Mesodermal cell (in vitro differentiated cells): ENCODE data around the gene RELB.
A peak's percentile ranks its signal among the peaks of the same experiment; 100 is the strongest.

Experiments used
- H3K27ac ChIP-seq: 2 replicates; pipeline ENCODE4 v1.7.0; 2013; ENCODE audit warnings: mild to moderate bottlenecking, low read depth, low read length, moderate library complexity; ENCODE audit not compliant: severe bottlenecking
- H3K36me3 ChIP-seq: 2 replicates; pipeline ENCODE4 v1.7.1; 2013; ENCODE audit warnings: mild to moderate bottlenecking, low read length, moderate library complexity; ENCODE audit not compliant: control insufficient read depth, insufficient read depth
- H3K4me1 ChIP-seq: one replicate; pipeline ENCODE4 v1.7.1; 2013; ENCODE audit warnings: mild to moderate bottlenecking, low read length; ENCODE audit not compliant: insufficient read depth, control insufficient read depth, poor library complexity, severe bottlenecking
- H3K4me3 ChIP-seq: 2 replicates; pipeline ENCODE4 v1.7.0; 2013; ENCODE audit warnings: low read length, control low read depth, mild to moderate bottlenecking; ENCODE audit not compliant: insufficient read depth, poor library complexity, severe bottlenecking; ENCODE audit errors: extremely low read depth
- H3K9me3 ChIP-seq: 2 replicates; pipeline ENCODE4 v1.7.1; 2013; ENCODE audit warnings: mild to moderate bottlenecking, low read length, moderate library complexity; ENCODE audit not compliant: control insufficient read depth
- WGBS, 2 experiments: methylation state at CpG; one replicate each; pipeline ENCODE4 v1.1.5; 2013; ENCODE audit warnings: missing lambda C conversion rate in 2 of 2; ENCODE audit not compliant: insufficient coverage in 2 of 2; 5-methylcytosine and 5-hydroxymethylcytosine counted together

RELB gene

GRCh38 chr19:45074744-45075300, 73.6 kb downstream of the RELB start:
- Histone ChIP-seq H3K4me3 (peak overlapping the region; percentile 19), H3K36me3 (peaks cover 21% of the 10 kb centered on the region), H3K4me1 (peaks cover 5% of the 10 kb centered on the region), H3K9me3 (no peaks in the 10 kb centered on the region), H3K27ac (peak overlapping the region; percentile 24)
- 36 to 39% methylated on average over 7 to 11 of the region's 11 CpGs for WGBS, 2 experiments

- H3K27ac ChIP-seq = peak overlapping the region; percentile 24
- H3K4me1 ChIP-seq = peaks cover 10% of the 10 kb centered on the region
- H3K36me3 ChIP-seq = peaks cover 15% of the 10 kb centered on the region
- 2 to 5% methylated on average over 17 to 19 of the region's 26 CpGs for WGBS, 2 experiments
- H3K9me3 ChIP-seq = no peaks in the 10 kb centered on the region
- H3K4me3 ChIP-seq = peak overlapping the region; percentile 45
Observed at GRCh38 chr19:45075301-45076028, 74.2 kb downstream of the RELB start.

GRCh38 chr19:45076029-45076850, 75.0 kb downstream of the RELB start, which contains the start of gene ZNF296:
Gene ZNF296, minus strand, starts transcription at chr19:45076478. Its CDS starts 105 bp downstream, at chr19:45076373.
- peaks cover 13% of the 10 kb centered on the region for H3K36me3 ChIP-seq
- peaks cover 12% of the 10 kb centered on the region for H3K4me1 ChIP-seq
- WGBS, 2 experiments = 1 to 2% methylated on average over 64 to 73 of the region's 81 CpGs
- H3K9me3 ChIP-seq = no peaks in the 10 kb centered on the region
- H3K4me3 ChIP-seq = peak within 1 kb of the TSS; percentile 45
- no peak within 1 kb of the TSS for H3K27ac ChIP-seq

- Histone ChIP-seq H3K4me1 (peaks cover 12% of the 10 kb centered on the region), H3K36me3 (peaks cover 14% of the 10 kb centered on the region), H3K27ac (no peak overlapping the region), H3K9me3 (no peaks in the 10 kb centered on the region), H3K4me3 (peak overlapping the region; percentile 45)
- WGBS, 2 experiments = 77 to 81% methylated on average over 11 to 14 of the region's 15 CpGs
Observed at GRCh38 chr19:45076851-45077730, 75.8 kb downstream of the RELB start.

- Histone ChIP-seq H3K36me3 (peaks cover 20% of the 10 kb centered on the region), H3K4me3 (peak overlapping the region; percentile 85), H3K4me1 (peaks cover 12% of the 10 kb centered on the region), H3K9me3 (no peaks in the 10 kb centered on the region), H3K27ac (no peak overlapping the region)
- WGBS, 2 experiments = 68 to 73% methylated on average over 5 to 6 of the region's 10 CpGs
Observed at GRCh38 chr19:45078390-45079062, 77.3 kb downstream of the RELB start.

- 0 to 1% methylated on average over 23 to 30 of the region's 61 CpGs for WGBS, 2 experiments
- no peaks in the 10 kb centered on the region for H3K9me3 ChIP-seq
- H3K4me1 ChIP-seq = peaks cover 12% of the 10 kb centered on the region
- H3K36me3 ChIP-seq = peaks cover 20% of the 10 kb centered on the region
- peak within 1 kb of the TSS; percentile 33 for H3K27ac ChIP-seq
- H3K4me3 ChIP-seq = peak within 1 kb of the TSS; percentile 85
Observed at GRCh38 chr19:45079063-45079910, 78.0 kb downstream of the RELB start, which contains the start of gene GEMIN7. Gene GEMIN7, plus strand, starts transcription at chr19:45079260. Its CDS starts 10,855 bp downstream, at chr19:45090115.

- Histone ChIP-seq H3K27ac (no peak overlapping the region), H3K9me3 (no peaks in the 10 kb centered on the region), H3K4me1 (peaks cover 12% of the 10 kb centered on the region), H3K36me3 (peaks cover 22% of the 10 kb centered on the region), H3K4me3 (peak overlapping the region; percentile 85)
- 4 to 5% methylated on average over 5 to 6 of the region's 6 CpGs for WGBS, 2 experiments
Observed at GRCh38 chr19:45079911-45080370, 78.7 kb downstream of the RELB start.

- H3K4me1 ChIP-seq = peaks cover 8% of the 10 kb centered on the region
- no peak overlapping the region for H3K4me3 ChIP-seq
- H3K9me3 ChIP-seq = no peaks in the 10 kb centered on the region
- peaks cover 37% of the 10 kb centered on the region for H3K36me3 ChIP-seq
- WGBS, 2 experiments = 98 to 100% methylated on average over 5 of the region's 5 CpGs
- no peak overlapping the region for H3K27ac ChIP-seq
Observed at GRCh38 chr19:45082170-45082569, 80.9 kb downstream of the RELB start.

- Histone ChIP-seq H3K4me1 (no peaks in the 10 kb centered on the region), H3K27ac (no peak overlapping the region), H3K36me3 (peaks cover 67% of the 10 kb centered on the region), H3K9me3 (no peaks in the 10 kb centered on the region), H3K4me3 (no peak overlapping the region)
- WGBS, 2 experiments = 100% methylated on average over 1 to 2 of the region's 4 CpGs
Observed at GRCh38 chr19:45086480-45086879, 85.2 kb downstream of the RELB start.
